B cell (primary cell): ENCODE measurements around the gene COL26A1. TPM values are rescaled to one million over a fixed set of nuclear protein-coding genes. Genes with fewer than 3 reads are reported as not detected.

Source experiments
- ATAC-seq: fragments of 200-7000 bp; cut with Tn5 transposase; one replicate; pipeline ENCODE4 v1.10.0; 2021; ENCODE audit warnings: low read depth, mild to moderate bottlenecking, moderate number of reproducible peaks, moderate library complexity
- CTCF ChIA-PET: fragments of 350-600 bp; sonication (Branson Sonifier 250); formaldehyde crosslinking; loops from one replicate; lab custom pipeline; 2021; ENCODE audit warnings: antibody characterized with exemption, inconsistent platforms; lab: Charles Lee
- POLR2A ChIA-PET: fragments of 350-600 bp; sonication (Branson Sonifier 250); formaldehyde crosslinking; loops from one replicate; lab custom pipeline; 2021; ENCODE audit warnings: antibody characterized with exemption; lab: Charles Lee
- DNase-seq: peaks from one replicate; pipeline ENCODE4 v3.0.0; 2013
- H2AFZ ChIP-seq: 2 replicates; pipeline ENCODE4 v1.6.1; 2012; ENCODE audit warnings: mild to moderate bottlenecking, low read depth, low read length; ENCODE audit not compliant: insufficient read depth, poor library complexity, severe bottlenecking
- H3K27ac ChIP-seq, 2 donors: 1 replicate in 1 of 2; 2 replicates in 1 of 2; pipeline ENCODE4 v1.5.1; 2012 to 2013; ENCODE audit warnings: low read length in 2 of 2, mild to moderate bottlenecking in 2 of 2, moderate library complexity in 1 of 2
- H3K27me3 ChIP-seq, 4 experiments: fragments of 200-600 bp in 1 of 4; sonication (generic) in 1 of 4; replicated peaks in 1 of 4; 1 replicate in 2 of 4; 2 replicates in 2 of 4; pipeline versions ENCODE4 v1.6.1 to v1.7.0; 2013 to 2016; ENCODE audit warnings: low read length in 3 of 4, mild to moderate bottlenecking in 2 of 4, mixed read lengths in 1 of 4, moderate library complexity in 1 of 4; ENCODE audit not compliant: insufficient read depth in 4 of 4, control insufficient read depth in 3 of 4; ENCODE audit errors: control extremely low read depth in 1 of 4
- H3K36me3 ChIP-seq, 2 experiments: replicated peaks in 1 of 2; 1 replicate in 1 of 2; 2 replicates in 1 of 2; pipeline versions ENCODE4 v1.6.1 to v1.7.1; 2013; ENCODE audit warnings: low read length in 1 of 2; ENCODE audit not compliant: insufficient read depth in 2 of 2, control insufficient read depth in 1 of 2; ENCODE audit errors: control extremely low read depth in 1 of 2, extremely low read depth in 1 of 2
- H3K4me1 ChIP-seq, 2 donors: fragments of 200-600 bp in 1 of 2; sonication (generic) in 1 of 2; 1 replicate in 1 of 2; 2 replicates in 1 of 2; pipeline versions ENCODE4 v1.5.1 to v1.6.1; 2013 to 2017; ENCODE audit warnings: low read length in 2 of 2; ENCODE audit not compliant: control insufficient read depth in 2 of 2, insufficient read depth in 2 of 2
- H3K4me2 ChIP-seq: replicated peaks from 2 replicates; pipeline ENCODE3; 2012; ENCODE audit warnings: mild to moderate bottlenecking, low read depth, low read length; ENCODE audit not compliant: poor library complexity, severe bottlenecking
- H3K4me3 ChIP-seq, 5 experiments: fragments of 200-600 bp in 1 of 5; sonication (generic) in 1 of 5; 1 replicate in 3 of 5; 2 replicates in 2 of 5; pipeline versions ENCODE4 v1.5.1 to v1.7.0; 2011 to 2016; ENCODE audit warnings: low read length in 4 of 5, mild to moderate bottlenecking in 4 of 5, low read depth in 2 of 5, control low read depth in 1 of 5, moderate library complexity in 1 of 5; ENCODE audit not compliant: insufficient read depth in 1 of 5; ENCODE audit errors: control extremely low read depth in 1 of 5, extremely low read depth in 1 of 5
- H3K79me2 ChIP-seq: fragments of 200-600 bp; sonication (generic); one replicate; pipeline ENCODE4 v1.6.0; 2016; ENCODE audit warnings: low read length; ENCODE audit not compliant: control insufficient read depth, insufficient read depth
- H3K9ac ChIP-seq: fragments of 200-600 bp; sonication (generic); 2 replicates; pipeline ENCODE4 v1.6.1; 2017; ENCODE audit warnings: mild to moderate bottlenecking, low read length, moderate library complexity
- H3K9me3 ChIP-seq, 3 donors: one replicate each; pipeline versions ENCODE4 v1.6.1 to v1.7.1; 2013; ENCODE audit warnings: low read length in 2 of 3; ENCODE audit not compliant: control insufficient read depth in 2 of 3, insufficient read depth in 1 of 3; ENCODE audit errors: control extremely low read depth in 1 of 3
- H4K20me1 ChIP-seq: 2 replicates; pipeline ENCODE4 v1.6.0; 2012; ENCODE audit warnings: mild to moderate bottlenecking, low read length; ENCODE audit not compliant: insufficient read depth, control insufficient read depth, poor library complexity, severe bottlenecking
- H3K27ac Mint-ChIP-seq: one replicate; pipeline ENCODE4 v1.8.0; 2021; ENCODE audit warnings: mixed read lengths
- H3K27me3 Mint-ChIP-seq: one replicate; pipeline ENCODE4 v1.8.0; 2021; ENCODE audit warnings: mixed read lengths
- H3K4me1 Mint-ChIP-seq: one replicate; pipeline ENCODE4 v1.8.0; 2021; ENCODE audit warnings: mixed read lengths
- H3K4me3 Mint-ChIP-seq: one replicate; pipeline ENCODE4 v1.8.0; 2021; ENCODE audit warnings: mixed read lengths
- H3K9me3 Mint-ChIP-seq: one replicate; pipeline ENCODE4 v1.8.0; 2022; ENCODE audit warnings: mixed read lengths; ENCODE audit not compliant: insufficient read depth
- EZH2 ChIP-seq: IDR thresholded peaks from 2 replicates; pipeline ENCODE4 v1.6.1; 2012; ENCODE audit warnings: borderline replicate concordance, low read depth, mild to moderate bottlenecking, moderate library complexity, low read length; ENCODE audit not compliant: insufficient read depth, poor library complexity, severe bottlenecking
- WGBS: methylation state at CpG from one replicate; pipeline ENCODE4 v1.1.5; 2013; ENCODE audit warnings: missing lambda C conversion rate; ENCODE audit not compliant: insufficient coverage; 5-methylcytosine and 5-hydroxymethylcytosine counted together
- intact Hi-C: fragments of 100-400 bp; cut with micrococcal nuclease; formaldehyde crosslinking; loops from one replicate; pipeline ENCODE4 v1.10.0; 2022
- polyA plus RNA-seq: library from polyadenylated mRNA; depleted of rRNA; stranded (reverse); fragments of >200 nt; gene quantifications from 2 replicates; pipeline ENCODE4 v1.2.3, GENCODE V29; 2012
- total RNA-seq, 2 donors: library from RNA; stranded (reverse); fragments of 120-200 nt in 1 of 2; gene quantifications; 1 replicate in 1 of 2; 2 replicates in 1 of 2; pipeline versions ENCODE4 v1.2.3 to v1.2.4, GENCODE V29; 2013 to 2022
- TF ChIP-seq, protein P1 (sequence below): fragments of 200-600 bp; IDR thresholded peaks from one replicate; pipeline ENCODE4 v1.8.0; 2022; ENCODE audit warnings: antibody characterized with exemption, mild to moderate bottlenecking

Gene COL26A1
- total and polyA plus RNA-seq, 2 donors (not counting 1 experiment from before 2014, with no cell fraction given): not detected

DNA sequence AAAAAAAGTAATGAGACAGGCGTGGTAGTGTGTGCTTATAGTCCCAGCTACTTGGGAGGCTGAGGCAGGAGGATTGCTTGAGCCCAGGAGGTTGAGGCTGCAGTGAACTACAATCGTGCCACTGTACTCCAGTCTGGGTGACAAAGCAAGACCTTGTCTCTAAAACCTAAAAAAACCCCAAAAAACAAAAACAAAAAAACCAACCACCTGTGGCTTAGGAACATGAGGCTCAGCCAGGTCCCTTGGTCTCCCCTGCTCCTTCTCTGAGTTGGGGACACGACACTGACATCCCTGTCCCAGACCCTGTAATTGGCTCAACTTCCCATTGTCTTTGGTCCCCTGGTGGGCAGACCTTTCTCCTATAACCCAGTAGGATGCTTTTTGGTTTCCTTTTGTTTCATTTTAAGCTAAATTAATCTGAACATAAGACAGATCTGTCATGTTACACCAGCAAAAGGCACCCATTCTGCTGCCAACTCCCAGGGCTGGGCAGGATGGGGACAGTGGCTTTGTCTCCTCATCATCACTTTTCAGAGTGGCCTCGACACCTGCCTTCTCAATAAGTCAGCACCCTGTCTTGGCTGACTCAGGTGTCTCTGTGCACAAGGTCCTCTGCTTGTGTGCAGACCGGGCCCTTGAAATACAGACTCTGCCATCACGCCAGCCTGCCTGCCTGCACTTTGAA, 192.1 kb downstream of the COL26A1 start:
- H3K27me3 Mint-ChIP-seq: peaks cover 16% of the 10 kb centered on the region
- Histone ChIP-seq H3K9me3 (peaks cover 0 to 11% (median 1%) of the 10 kb centered on the region in 3 donors), H3K4me3 (no peak overlapping the region), H3K27me3 (peaks cover 0 to 3% (median 0%) of the 10 kb centered on the region in 4 experiments), H3K79me2 (no peaks in the 10 kb centered on the region), H3K4me2 (no peak overlapping the region), H4K20me1 (no peaks in the 10 kb centered on the region), H3K27ac (no peak overlapping the region), H2AFZ (no peak overlapping the region), H3K4me1 (no peaks in the 10 kb centered on the region), H3K9ac (no peak overlapping the region), H3K36me3 (no peaks in the 10 kb centered on the region)
- no peak for TF ChIP-seq EZH2
- TF ChIP-seq, protein P1, sequence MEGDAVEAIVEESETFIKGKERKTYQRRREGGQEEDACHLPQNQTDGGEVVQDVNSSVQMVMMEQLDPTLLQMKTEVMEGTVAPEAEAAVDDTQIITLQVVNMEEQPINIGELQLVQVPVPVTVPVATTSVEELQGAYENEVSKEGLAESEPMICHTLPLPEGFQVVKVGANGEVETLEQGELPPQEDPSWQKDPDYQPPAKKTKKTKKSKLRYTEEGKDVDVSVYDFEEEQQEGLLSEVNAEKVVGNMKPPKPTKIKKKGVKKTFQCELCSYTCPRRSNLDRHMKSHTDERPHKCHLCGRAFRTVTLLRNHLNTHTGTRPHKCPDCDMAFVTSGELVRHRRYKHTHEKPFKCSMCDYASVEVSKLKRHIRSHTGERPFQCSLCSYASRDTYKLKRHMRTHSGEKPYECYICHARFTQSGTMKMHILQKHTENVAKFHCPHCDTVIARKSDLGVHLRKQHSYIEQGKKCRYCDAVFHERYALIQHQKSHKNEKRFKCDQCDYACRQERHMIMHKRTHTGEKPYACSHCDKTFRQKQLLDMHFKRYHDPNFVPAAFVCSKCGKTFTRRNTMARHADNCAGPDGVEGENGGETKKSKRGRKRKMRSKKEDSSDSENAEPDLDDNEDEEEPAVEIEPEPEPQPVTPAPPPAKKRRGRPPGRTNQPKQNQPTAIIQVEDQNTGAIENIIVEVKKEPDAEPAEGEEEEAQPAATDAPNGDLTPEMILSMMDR: no peak
- no peak overlapping the region for H3K4me3 Mint-ChIP-seq
- CTCF ChIA-PET: no interaction called here
- ATAC-seq (no peak), DNase-seq (no peak)
- POLR2A ChIA-PET: no interaction called here
- no peaks in the 10 kb centered on the region for H3K4me1 Mint-ChIP-seq
- no peaks in the 10 kb centered on the region for H3K9me3 Mint-ChIP-seq
- no peak overlapping the region for H3K27ac Mint-ChIP-seq
- intact Hi-C loops: no loop called here
- 90% methylated on average over 6 of the region's 6 CpGs for WGBS

DNA sequence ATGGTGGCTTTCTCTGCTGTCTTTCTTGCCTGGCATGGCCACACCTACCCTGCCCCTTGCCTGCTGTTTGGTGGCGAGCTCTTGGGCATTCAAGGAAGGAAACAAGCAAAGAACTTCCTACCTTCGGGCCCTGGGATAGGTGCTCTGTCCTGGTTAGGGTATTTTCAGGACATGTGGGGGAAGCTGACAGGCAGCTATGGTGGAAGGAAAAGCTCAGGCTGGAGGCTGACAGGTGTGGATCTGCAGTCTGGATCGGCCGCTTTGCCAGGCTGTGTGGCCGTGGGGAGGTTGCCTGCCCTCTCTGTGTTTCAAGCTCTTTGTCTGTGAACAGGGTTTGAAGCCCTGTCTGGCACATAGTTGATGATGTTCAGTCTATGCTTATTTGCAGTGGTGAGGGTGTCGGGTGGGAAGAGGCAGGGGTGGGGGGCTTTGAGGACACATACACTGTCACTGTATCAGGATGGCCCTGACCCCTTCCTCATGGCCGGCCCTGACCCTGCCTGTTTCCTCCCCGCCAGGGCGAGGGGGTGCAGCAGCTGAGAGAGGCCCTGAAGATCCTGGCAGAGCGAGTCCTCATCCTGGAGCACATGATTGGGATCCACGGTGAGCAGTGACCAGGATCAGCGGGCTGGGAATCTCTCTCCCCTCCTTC, 192.7 kb downstream of the COL26A1 start:
- POLR2A ChIA-PET: no interaction called here
- no peaks in the 10 kb centered on the region for H3K36me3 ChIP-seq
- intact Hi-C loops: no loop called here
- Mint-ChIP-seq H3K4me1 (no peaks in the 10 kb centered on the region), H3K9me3 (peaks cover 2% of the 10 kb centered on the region), H3K27me3 (peaks cover 14% of the 10 kb centered on the region), H3K27ac (no peak overlapping the region), H3K4me3 (no peak overlapping the region)
- peaks cover 0 to 18% (median 2%) of the 10 kb centered on the region in 3 donors for H3K9me3 ChIP-seq
- DNase-seq (no peak), ATAC-seq (no peak)
- no peaks in the 10 kb centered on the region for H3K79me2 ChIP-seq
- no peak overlapping the region for H3K27ac ChIP-seq
- WGBS: 84% methylated on average over 12 of the region's 12 CpGs
- H2AFZ ChIP-seq: no peak overlapping the region
- TF ChIP-seq, protein P1: no peak
- no peak for TF ChIP-seq EZH2
- no peaks in the 10 kb centered on the region for H3K4me1 ChIP-seq
- no peak overlapping the region for H3K4me3 ChIP-seq
- H3K4me2 ChIP-seq: no peak overlapping the region
- CTCF ChIA-PET: no interaction called here
- H4K20me1 ChIP-seq: no peaks in the 10 kb centered on the region
- no peak overlapping the region for H3K9ac ChIP-seq
- peaks cover 0 to 3% (median 0%) of the 10 kb centered on the region in 4 experiments for H3K27me3 ChIP-seq
